IPS DF 4.7 (cell line): ENCODE results near the gene OMA1.

Experiments used
- DNase-seq: peaks from one replicate; pipeline ENCODE4 v3.0.0-alpha.2; 2013; ENCODE audit warnings: low spot score; ENCODE audit errors: extremely low read depth

The OMA1 gene

DNA sequence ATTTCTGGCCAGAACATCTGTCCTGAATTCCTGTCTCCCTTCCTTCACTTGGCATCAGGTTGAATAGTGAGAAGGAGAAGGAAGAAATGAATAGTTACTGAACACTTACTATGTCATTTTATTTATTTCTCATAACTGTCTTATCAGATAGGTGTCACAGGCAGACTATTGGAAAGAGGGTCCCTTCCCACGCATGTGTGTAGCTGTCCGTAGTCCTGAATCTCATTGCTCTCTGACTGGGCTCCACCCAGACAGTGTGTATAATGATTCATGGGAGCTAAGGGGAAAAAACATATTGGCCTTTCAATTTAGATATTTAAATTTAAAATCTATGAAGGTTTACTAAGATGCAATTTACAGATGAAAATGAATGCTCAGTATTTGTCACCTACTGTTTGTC is 86.1 kb downstream of the OMA1 start:
- no peak for DNase-seq

DNA sequence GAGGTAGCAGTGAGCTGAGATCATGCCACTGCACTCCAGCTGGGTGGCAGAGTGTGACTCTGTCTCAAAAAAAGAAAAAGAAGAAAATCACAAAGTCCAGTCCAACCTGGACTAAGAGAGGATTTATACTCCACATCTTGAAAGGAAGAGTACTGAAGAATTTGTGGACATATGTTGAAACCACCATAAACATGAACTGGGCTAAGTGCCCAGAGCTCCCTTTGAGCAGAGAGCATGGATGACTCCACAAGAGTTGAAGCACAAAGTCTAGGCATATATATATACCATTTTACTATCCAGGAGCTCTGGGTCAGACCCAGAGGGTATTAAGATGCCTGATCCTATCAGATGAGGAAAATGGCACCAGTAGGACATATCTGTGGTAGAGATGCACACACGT is 86.6 kb downstream of the OMA1 start:
- no peak for DNase-seq

DNA sequence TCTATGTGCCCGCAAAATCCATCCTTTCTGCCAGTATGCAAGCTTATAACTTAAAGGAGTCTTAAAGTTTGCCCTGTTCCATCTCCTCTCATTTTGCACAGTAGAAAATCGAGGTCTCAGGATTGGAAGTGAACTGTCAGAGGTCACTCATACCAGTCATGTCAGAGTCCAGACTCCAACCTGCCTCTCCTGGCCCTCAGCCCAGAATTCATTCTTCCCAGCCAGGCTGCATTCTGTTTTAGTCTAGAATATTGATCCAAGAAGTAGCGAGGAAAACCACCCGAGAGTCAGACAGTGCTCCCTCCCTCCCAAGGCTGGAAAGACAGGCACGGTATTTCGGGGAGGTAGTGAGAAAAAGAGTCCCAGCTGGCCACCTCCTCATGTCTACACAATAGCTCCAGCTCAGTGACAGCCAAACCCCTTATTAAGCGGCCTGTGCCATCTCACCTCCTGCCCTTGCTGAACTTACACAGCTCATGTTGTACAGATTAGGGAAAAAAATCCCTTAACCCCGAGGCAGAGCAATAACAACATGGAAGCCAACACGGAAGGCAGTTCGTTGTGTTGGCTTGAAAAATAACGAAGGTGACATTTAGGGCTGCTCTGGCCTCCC is 89.4 kb downstream of the OMA1 start:
- DNase-seq = no peak

DNA sequence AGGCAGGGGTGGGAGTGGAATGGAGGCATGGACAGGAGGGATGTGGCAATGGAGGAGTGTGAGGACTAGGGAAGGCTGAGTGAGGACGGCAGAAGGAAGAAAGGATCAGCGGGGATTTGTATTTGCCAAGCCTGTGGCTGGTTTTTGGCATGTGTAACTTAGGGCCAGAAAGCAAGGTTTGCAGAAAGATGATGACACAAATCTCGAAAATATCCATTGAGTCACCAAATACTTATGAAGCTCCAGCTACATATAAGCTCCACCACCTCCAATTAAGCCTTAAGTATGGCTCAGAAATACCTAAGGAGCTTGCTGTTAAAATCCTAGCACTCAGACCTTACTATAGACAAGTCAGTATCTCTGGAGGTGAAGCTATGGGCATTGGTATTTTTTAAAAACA is 90.1 kb downstream of the OMA1 start:
- no peak for DNase-seq

DNA sequence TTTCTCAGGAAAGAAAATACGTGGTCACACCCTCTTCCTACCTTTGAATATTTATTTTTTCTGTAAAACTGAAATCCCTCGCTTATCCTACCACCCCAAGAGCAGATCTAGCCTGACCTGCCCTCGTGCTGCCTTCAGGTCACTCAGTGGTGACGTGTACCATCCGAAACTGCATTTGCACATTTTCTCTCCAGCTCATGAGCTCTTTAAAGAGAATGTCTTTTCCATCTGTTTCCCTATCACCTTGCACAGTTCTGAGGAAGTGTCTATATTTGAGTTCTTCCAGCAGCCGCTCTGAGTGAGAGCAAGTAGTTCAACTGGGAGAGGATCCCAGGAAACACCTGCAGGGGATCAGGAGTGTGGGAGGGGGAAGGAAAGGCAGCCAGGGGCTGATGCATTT is 91.7 kb downstream of the OMA1 start:
- DNase-seq = no peak

DNA sequence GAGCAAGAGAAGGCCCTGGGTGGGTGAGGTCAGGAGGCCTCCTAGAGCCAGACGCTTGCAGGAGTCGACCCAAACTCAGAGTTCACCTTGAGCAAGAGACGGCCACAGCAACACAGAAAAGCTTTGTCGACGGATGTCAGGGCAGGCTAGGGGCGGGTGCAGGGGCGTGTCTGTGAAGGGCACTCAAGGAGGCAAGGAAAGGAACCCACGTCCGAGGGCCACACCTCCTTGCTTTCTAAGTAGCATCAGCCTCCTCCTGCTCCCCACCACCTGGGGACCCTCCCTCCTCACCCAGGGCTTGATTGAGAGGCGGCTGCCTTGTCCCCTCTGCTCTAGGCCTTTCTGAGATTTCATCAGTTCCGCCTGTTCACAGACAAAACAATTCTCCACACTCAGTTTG is 92.1 kb downstream of the OMA1 start:
- no peak for DNase-seq

DNA sequence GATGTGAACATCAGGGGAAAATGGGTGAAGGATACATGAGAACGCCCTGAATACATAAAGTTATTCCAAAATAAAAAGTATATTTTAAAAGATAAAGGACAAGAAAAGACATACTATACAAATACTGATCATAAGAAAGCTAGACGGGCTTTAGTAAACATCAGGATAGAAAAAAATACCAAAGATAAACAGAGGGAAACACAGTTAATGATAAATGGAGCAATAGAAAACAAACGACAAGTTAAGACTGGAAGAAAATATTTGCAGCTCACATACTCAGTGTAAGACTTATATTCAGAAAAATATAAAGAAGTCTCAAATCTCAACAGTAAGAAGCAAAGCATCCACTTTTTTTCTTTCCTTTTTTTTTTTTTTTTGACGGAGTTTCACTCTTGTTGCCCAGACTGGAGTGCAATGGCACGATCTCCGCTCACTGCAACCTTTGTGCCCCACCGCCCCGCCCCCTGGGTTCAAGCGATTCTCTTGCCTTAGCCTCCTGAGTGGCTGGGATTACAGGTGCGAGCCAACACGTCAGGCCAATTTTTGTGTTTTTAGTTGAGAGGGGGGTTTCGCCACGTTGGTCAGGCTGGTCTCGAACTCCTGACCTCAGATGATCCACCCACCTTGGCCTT is 94.8 kb downstream of the OMA1 start:
- DNase-seq = no peak

DNA sequence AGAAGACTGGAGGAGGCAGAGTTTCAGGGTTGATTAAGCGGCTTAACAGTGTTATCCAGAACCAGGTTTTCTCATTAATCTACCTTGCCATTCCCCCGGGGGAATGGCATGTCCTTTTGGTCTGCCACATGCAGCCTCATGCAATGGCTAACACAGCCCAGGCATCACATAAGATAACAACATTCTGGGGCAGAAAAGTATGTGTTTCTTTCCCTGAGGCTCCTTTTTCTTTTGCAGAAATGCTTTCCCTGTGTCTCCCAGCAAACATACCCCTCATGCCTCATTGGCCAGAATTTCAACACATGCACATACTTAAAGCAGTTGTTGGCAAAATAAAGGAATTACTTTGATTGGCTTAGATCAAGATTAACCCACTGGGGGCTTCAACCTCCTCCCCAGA is 98.6 kb downstream of the OMA1 start:
- no peak for DNase-seq

DNA sequence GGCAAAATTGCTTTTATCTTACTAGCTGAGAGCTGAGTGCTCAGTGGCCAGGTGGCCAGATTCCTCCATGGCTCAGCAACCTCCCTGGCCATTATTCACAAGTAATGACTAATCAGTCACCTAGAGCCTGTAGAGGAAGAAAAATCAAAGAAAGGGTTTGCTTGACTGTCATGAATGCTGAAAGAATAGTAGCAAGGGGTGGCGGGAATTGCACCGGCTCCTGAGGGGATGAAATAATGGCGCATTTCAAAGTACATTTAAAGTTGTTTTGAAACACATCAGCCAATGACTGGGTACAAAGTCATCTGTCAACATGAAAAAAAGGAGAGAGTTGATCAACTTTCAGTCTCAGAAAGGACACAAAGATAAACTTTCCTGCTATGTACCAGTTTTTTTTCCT is 99.5 kb downstream of the OMA1 start:
- DNase-seq = no peak

DNA sequence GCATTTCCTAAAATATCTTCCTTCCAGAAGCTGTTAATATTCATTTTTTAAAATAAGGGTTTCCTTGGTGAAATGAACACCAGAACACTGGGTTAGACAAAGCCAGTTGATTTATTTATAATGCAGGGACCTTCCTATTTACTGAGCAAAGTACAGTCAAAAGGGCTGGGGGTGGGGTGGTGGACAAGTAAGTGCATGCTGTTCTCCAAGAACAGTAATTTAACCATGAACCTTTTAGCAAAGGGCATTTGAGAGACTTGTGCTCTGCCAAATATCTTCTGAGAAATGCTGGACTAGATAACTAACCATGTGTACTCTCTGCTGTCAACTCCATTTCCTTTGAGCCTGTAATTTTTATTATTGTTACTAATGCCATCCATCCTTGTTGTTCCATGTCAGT is 100.2 kb downstream of the OMA1 start:
- DNase-seq = no peak

DNA sequence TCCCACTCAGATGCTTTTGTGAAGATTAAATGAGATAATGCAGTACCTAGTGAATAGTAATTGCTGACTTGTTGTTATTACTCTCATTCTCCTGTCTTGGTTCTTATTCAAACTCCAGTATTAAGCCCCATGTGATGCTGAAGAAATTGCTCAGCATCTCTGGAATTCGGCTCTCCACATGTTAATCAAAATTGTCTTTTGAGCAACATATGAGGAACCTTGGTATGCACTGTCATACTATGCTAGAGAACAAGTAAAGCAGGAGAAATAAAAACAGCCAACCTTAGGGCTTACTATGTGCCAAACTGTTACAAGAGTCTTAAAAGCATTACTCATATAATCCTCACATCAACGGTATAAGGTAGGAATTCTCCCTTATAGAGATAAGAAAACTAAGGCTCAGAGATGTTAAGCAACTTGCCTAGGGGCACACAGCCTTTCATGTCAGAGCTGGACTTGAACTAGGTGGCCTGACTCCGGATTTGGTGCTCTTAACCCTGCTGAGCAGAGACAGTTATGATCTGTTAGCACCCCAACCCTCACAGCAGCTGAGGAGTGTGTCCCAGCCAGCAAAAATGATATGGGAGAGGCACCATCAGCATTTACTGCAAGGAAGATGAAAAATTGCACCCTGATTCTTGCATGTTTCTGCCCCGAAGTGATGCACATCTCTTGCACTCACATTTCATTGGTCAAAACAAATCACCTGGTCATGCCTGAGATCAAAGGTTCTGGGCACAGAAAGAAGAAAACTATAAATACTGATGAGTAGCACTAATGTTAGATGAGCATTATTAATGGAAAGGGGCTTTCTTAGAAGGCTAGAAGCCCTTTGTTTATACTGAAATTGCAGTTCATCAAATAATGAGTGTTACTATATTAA is 102.3 kb downstream of the OMA1 start:
- no peak for DNase-seq

DNA sequence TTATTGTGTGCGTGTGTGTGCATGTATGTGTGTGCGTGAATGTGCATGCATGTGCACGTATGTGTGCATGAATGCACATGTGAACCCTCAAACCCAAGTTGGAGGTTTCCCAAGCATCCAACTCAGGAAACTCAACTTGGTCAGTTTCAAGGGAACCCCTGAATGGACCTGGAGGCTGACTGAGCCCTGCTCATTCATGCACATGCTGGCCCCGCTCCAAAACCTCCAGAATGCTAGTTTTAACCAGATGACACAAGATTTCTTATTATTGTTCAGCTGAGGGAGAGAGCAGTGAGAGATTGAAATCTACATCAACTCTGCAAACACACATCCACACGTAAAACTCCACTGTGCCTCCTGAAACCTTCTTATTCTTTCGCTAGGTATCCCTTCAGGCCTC is 104.4 kb downstream of the OMA1 start:
- DNase-seq = no peak

DNA sequence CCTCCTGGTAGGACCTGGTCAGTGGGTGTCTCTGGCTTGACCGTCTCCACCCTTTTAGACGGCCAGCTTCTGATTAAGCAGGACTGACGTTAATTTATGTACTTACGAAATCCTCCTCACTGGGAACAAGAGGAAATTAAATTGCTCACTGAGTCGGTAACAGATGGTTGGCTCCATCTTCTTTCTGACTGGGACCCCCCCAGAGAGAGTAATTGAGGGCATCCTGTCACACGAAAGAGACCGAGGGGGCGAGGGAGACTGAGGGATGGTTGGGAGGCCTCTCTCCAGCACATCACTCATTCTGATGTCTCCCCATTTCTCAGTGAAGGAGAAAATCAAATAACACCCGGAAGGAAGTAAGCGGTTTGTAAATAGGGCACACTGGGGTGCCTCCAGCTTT is 104.8 kb downstream of the OMA1 start:
- DNase-seq = no peak

DNA sequence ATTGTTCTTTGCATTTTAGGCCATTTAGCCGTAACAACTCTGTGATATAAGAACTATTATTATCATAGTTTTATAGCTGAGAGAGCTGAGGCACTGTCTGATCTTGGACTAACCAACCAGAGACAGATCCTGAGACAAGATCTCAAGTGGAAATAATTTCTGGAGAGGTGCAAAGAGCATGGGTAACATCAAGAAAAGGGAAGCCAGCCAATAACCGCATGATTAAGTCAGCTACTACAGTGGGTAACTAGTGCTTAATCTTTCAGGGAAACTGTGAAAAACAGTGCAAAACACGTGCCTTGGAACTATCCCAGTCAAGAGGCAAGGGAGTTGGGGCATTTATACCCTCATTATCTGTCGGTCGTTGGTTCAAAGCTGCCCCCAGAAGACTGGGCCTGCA is 105.8 kb downstream of the OMA1 start:
- DNase-seq = no peak

DNA sequence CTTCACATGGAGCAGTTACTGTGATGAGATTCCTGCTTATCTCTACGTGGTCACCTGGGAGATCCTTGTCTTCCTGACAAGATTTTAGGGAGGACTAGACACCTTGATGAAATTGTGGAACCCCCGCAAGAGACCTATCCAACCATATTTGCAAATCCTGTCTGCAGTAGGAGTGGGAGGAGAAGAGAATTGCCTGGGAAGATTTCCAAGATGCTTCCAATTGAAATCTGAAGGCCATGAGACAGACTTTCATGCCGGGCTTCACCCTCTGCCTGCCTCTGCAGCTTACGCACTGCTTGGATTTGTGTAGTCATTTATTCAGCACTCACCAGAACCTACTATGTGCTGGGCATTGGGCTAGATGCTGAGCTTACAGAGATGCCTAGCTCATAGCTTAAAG is 106.6 kb downstream of the OMA1 start:
- no peak for DNase-seq

DNA sequence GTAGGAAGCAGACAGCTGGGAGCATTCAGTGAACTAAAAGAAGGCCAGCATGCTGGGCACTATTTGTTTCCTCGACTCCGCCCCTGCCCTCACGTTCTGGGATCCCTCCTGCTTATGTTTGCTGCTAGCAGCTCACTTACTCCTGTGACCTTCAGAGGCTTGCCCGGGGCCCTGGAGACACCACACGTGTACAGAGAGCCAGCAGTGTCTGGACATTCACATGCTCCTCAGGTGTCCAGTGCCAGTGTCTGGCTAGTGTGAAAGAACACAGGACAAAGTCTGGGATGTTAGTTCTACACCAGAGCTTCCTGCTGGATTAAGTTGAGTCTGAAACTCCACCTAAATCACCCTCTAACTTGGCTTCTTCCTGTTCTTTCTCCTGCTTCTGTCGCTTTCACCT is 108.1 kb downstream of the OMA1 start:
- DNase-seq = no peak

DNA sequence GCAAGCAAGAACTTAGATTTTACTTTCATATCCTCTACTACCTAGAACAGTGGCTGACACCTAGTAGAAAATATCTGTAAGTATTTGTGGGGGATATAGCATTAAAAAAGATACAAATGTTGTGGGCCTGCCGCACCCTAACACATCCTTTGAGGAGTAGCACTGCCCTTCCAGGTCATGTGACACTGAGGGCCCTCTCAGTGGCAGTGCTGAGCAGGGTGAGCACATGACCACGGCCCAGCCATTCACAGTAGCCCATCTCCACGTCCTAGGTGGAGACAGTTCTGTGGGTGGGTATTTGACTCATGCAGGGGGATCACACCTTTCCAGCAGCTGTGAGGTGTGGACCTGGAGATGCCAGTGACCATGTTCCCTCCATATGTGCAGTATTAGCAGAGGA is 108.9 kb downstream of the OMA1 start:
- DNase-seq = no peak

DNA sequence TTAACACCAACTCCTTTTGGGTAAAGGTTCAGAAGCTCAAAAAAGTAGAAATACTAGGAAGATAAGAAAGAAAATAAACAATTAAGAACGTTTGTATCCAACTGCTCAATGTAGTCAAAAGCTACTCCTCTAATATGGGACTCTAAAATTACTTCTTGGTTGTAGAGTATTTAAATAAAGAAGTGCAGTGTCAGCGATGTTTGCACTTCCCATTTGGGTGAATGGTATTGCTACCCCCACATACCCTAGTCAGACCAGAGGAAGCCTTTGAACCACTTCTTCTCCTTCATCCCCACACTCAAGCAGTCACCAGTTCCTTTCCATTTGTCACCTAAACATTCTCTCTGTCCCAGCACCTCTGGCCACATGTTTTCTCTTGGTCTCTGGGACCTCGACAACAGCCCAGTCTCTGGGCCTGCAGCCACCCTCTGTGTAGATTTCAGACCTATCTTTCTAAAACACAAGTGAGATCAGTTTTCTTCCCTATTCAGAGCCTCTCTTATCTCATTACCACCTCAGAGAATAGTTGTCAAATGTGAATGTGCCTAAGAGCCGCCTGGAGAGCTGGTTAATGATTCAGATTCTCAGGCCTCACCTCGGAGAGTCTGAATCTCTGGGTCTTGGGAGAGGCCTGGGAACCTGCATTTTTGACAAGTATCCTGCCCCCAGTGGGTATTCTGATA is 109.8 kb downstream of the OMA1 start:
- no peak for DNase-seq

DNA sequence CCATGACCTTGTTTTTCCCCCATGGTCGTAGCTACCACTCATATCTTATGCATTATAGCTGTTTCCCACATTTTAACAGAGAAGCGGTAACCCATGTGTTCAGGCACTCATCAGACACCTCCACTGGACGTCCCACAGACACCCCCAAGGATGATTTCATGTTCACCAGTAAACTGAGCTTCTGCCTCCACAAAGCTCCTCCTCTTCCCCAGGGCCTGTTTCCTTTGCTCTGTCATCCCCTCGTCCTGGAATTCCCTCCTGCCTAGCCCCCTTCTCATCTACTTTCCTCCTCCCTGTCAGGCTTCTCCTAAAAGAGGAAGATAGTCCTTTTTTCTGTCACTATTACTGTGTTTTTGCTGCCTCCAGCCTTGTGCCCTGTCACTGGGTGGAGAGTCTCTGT is 111.2 kb downstream of the OMA1 start:
- no peak for DNase-seq

DNA sequence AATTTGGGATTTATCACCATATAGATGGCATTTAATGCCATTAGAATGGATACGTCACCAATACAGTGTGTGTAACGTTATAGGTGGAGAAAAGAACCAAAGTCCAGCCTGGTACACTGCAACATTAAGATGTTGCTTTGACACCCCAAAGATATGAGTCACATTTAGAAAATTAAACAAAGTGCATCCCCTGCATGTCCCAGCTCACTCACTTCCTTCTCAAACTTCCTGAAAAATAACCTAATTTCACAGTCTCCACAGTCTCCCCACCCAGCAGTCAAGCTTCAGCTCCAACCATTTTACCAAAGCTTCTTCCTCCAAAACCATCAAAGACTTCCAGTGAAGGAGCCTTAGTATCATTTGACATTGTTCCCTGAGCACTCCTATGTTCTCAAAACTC is 111.9 kb downstream of the OMA1 start:
- no peak for DNase-seq

DNA sequence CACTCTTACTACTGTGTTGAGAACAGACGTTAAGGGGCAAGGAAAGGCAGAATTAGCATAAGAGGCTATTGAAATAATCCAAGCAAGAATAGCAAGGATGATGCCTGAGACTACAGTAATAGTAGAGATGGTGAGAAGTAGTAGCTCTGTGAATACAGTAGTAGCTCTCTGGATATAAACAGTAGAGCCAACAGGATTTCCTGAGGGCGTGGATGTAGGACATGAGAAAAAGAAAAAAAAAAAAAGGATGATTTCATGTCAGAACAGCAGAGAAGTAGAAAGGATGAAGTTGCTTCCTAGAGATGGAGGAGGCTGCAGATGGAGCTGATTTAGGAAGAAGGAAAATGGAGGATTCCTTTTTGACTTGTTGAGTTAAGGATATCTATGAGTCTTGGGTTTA is 112.3 kb downstream of the OMA1 start:
- no peak for DNase-seq
